HepG2 (cell line): ENCODE measurements around the gene HSD17B2. TPM values are rescaled to one million over a fixed set of nuclear protein-coding genes. Genes with fewer than 3 reads are reported as not detected.
A peak's percentile ranks its signal among the peaks of the same experiment; 100 is the strongest.

Experiments
- BCL3 ChIP-seq: sonication (generic); formaldehyde crosslinking; IDR thresholded peaks from 2 replicates; pipeline ENCODE4 v1.5.1; 2020; ENCODE audit warnings: mild to moderate bottlenecking, missing genetic modification reagents, moderate library complexity
- GMEB2 ChIP-seq: IDR thresholded peaks from 2 replicates; pipeline ENCODE4 v1.6.1; 2016; ENCODE audit warnings: missing biosample characterization, missing genetic modification reagents, low read depth
- HOXA7 ChIP-seq: sonication (generic); formaldehyde crosslinking; IDR thresholded peaks from 2 replicates; pipeline ENCODE4 v1.8.1; 2022; ENCODE audit warnings: mild to moderate bottlenecking, missing genetic modification reagents, moderate library complexity
- MXD4 ChIP-seq: IDR thresholded peaks from 2 replicates; pipeline ENCODE4 v1.6.1; 2016; ENCODE audit warnings: mild to moderate bottlenecking, missing biosample characterization, missing genetic modification reagents
- NR2C2 ChIP-seq: sonication (generic); formaldehyde crosslinking; IDR thresholded peaks from 2 replicates; pipeline ENCODE4 v1.4.0; 2020; ENCODE audit warnings: missing genetic modification reagents, mild to moderate bottlenecking, moderate library complexity, borderline replicate concordance
- PATZ1 ChIP-seq: sonication (generic); formaldehyde crosslinking; IDR thresholded peaks from 2 replicates; pipeline ENCODE4 v1.4.0; 2020; ENCODE audit warnings: missing genetic modification reagents
- PITX1 ChIP-seq: sonication (generic); formaldehyde crosslinking; IDR thresholded peaks from 2 replicates; pipeline ENCODE4 v1.5.1; 2020; ENCODE audit warnings: mild to moderate bottlenecking, missing genetic modification reagents
- ZBTB10 ChIP-seq: sonication (generic); formaldehyde crosslinking; IDR thresholded peaks from 2 replicates; pipeline ENCODE4 v1.4.0; 2020; ENCODE audit warnings: missing genetic modification reagents, borderline replicate concordance
- ZNF10 ChIP-seq: sonication (generic); formaldehyde crosslinking; IDR thresholded peaks from 2 replicates; pipeline ENCODE4 v1.4.0; 2020; ENCODE audit warnings: mild to moderate bottlenecking, low read depth, missing genetic modification reagents, borderline replicate concordance
- ZNF282 ChIP-seq: fragments of 450-650 bp; IDR thresholded peaks from 2 replicates; pipeline ENCODE4 v1.6.1; 2018; ENCODE audit not compliant: partially characterized antibody
- ZNF432 ChIP-seq: sonication (generic); formaldehyde crosslinking; IDR thresholded peaks from 2 replicates; pipeline ENCODE4 v1.5.0; 2020; ENCODE audit warnings: missing genetic modification reagents, mild to moderate bottlenecking, borderline replicate concordance
- ZNF501 ChIP-seq: sonication (generic); formaldehyde crosslinking; IDR thresholded peaks from 2 replicates; pipeline ENCODE4 v1.5.1; 2020; ENCODE audit warnings: mild to moderate bottlenecking, moderate library complexity, missing genetic modification reagents
- ZNF614 ChIP-seq: IDR thresholded peaks from 2 replicates; pipeline ENCODE4 v1.6.1; 2018; ENCODE audit warnings: missing biosample characterization, missing genetic modification reagents, inconsistent platforms, borderline replicate concordance
- ZNF670 ChIP-seq: sonication (generic); formaldehyde crosslinking; IDR thresholded peaks from 2 replicates; pipeline ENCODE4 v1.8.0; 2022; ENCODE audit warnings: mild to moderate bottlenecking, missing genetic modification reagents, borderline replicate concordance
- ZNF780A ChIP-seq: sonication (generic); formaldehyde crosslinking; IDR thresholded peaks from 2 replicates; pipeline ENCODE4 v1.8.0; 2022; ENCODE audit warnings: mild to moderate bottlenecking, missing genetic modification reagents, moderate library complexity
- ZNF800 ChIP-seq: sonication (generic); formaldehyde crosslinking; IDR thresholded peaks from 2 replicates; pipeline ENCODE4 v1.4.0; 2020; ENCODE audit warnings: missing genetic modification reagents
- polyA plus RNA-seq, 8 experiments: library from polyadenylated mRNA; depleted of rRNA in 3 of 8; stranded (reverse) in 7 of 8; unstranded in 1 of 8; fragments of >200 nt; fragmentation: Illumina TruSeq in 4 of 8; extraction: Trizol in 4 of 8; gene quantifications; 2 replicates each; pipeline versions ENCODE4 v1.2.1 to v1.2.3, GENCODE V29; 2011 to 2016; ENCODE audit warnings: low read depth in 4 of 8, missing spikeins in 1 of 8, mixed read lengths in 1 of 8; ENCODE audit not compliant: insufficient read depth in 1 of 8
- total RNA-seq, 5 experiments: library from RNA; depleted of rRNA; stranded (reverse); fragments of >200 nt; fragmentation: Illumina TruSeq; extraction: Trizol; gene quantifications; 2 replicates each; pipeline ENCODE4 v1.2.3, GENCODE V29; 2016; ENCODE audit warnings: low read depth in 1 of 5

HSD17B2 gene
- total and polyA plus RNA-seq, 2 of the 13 experiments (the other 11 are each of a cell fraction or from before 2014, with no cell fraction given), result 26.3 to 69.3 TPM

- TF ChIP-seq ZNF670 (CRISPR knock-in tag) (no peak), HOXA7 (no peak), ZBTB10 (CRISPR knock-in tag) (peak; percentile 58; the same call in 1 of the 2 replicates), BCL3 (CRISPR knock-in tag) (no peak), ZNF432 (CRISPR knock-in tag) (no peak), ZNF501 (CRISPR knock-in tag) (no peak), ZNF800 (CRISPR knock-in tag) (0 out of 2 replicates have a peak, but pooled peaks have one; percentile 35), PATZ1 (CRISPR knock-in tag) (peak; percentile 62), ZNF780A (no peak), PITX1 (CRISPR knock-in tag) (peak; percentile 84), MXD4 (no peak), ZNF10 (CRISPR knock-in tag) (no peak), ZNF282 (no peak), ZNF614 (CRISPR knock-in tag) (0 out of 2 replicates have a peak, but pooled peaks have one; percentile 31), GMEB2 (no peak), NR2C2 (peak; percentile 61; the same call in 1 of the 2 replicates)
Observed at GRCh38 chr16:82067042-82067803, 32.2 kb downstream of the HSD17B2 start (continued).
